Bone marrow (tissue), 2 donors: Measurements from ENCODE around the gene HOXD4.

Experiments used
- DNase-seq, 2 donors: peaks; one replicate each; lab custom pipeline; 2025; lab: John Stamatoyannopoulos, UW

The HOXD4 gene

GRCh38 chr2:176139661-176140512, 11.5 kb upstream of the HOXD4 start:
- DNase-seq, result no peak

- peak in 1 of 2 donors; percentile 43 for DNase-seq
These were observed 10.6 kb upstream of the HOXD4 start for GRCh38 chr2:176140513-176141317.

DNA sequence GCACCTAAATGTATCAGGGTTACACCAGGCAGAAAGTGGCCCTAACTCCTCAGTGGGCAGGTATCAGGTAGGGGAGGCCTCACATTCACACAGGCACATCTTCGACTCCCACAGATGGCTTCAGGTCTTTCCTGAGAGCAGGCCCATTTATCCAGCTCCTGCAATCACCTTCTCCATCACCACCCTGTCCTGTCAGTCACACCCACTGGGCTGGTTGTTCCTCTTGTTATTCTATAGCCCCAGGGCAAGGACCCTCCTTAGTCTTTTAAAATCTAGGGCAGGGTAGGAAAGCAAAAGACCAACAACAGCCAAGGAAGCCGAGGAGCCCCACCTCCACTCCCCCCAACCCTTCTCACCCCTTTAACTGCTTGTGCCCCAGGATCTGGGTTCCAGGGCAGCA, 9.1 kb upstream of the HOXD4 start:
- DNase-seq, result no peak

DNA sequence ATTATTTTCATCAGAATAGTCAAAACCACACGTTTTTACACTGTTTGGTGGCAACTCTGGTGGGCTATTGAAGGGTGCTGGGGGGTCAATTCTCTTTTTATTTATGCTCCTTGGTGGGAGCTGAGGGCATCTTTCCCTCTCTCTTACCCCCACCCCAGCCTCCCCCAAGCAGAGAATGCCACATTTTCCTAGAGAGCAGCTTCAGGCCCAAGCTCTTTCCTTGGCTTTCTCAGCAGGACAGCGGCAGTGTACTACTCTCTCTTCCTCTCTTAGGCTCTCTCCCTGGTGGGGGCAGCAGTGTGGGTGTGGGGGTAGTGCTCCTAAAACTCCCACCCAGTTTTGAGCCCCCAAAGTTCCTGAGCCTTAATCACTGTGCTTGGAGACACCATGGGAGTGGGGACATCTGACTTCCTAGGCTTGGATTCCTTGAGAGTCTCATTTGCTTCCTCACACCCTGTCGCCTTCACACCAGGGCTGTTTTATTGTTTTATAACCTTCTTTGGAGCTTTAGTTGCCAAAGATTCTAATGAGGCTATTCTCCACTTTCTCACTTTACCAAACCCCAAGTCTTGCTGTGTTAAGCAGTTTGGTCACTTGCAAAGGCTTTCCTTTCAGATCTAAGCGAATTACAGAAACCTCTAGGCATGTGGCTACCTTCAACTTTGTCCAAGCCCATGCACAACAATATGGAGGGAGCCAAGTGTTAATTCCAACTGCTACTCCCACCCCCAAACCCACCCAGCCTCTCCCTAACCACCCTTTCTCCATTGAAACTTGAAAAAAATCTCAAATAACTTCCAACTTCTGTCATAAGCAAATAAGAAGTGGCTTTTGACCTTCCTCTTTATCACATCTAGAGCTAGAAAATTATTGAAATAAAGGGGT, 6.0 kb upstream of the HOXD4 start:
- no peak for DNase-seq

GRCh38 chr2:176146101-176146500, 5.2 kb upstream of the HOXD4 start:
- no peak for DNase-seq

GRCh38 chr2:176146645-176147044, 4.7 kb upstream of the HOXD4 start:
- DNase-seq, result no peak

GRCh38 chr2:176147210-176147799, 4.0 kb upstream of the HOXD4 start:
- DNase-seq, result no peak

- DNase-seq, result no peak
These were observed 3.4 kb upstream of the HOXD4 start for GRCh38 chr2:176147800-176148496.

- no peak for DNase-seq
These were observed 2.5 kb upstream of the HOXD4 start for GRCh38 chr2:176148751-176149421.

DNA sequence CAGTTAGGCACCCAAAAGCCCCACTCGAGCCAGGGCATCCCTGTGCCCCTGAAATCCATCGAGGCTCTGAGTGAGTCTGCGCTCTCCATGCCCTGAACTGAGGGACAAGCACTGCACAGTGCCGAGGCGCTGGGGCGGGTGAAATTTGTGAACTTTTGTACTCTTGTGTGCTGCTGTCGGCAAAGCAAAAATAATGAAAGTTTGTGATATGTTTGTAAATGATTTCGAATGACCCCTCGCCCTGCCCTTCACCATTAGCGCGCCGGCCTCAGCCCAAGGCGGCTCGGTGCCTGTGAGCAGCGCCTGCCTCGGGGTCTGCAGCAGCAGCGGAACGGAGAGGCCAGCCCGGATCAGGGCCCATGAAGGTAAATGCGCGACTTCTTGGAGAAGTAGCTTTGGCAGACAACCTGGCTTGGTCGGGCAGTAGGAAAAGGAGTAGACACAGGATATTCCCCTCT, 1.8 kb upstream of the HOXD4 start:
- no peak for DNase-seq

DNA sequence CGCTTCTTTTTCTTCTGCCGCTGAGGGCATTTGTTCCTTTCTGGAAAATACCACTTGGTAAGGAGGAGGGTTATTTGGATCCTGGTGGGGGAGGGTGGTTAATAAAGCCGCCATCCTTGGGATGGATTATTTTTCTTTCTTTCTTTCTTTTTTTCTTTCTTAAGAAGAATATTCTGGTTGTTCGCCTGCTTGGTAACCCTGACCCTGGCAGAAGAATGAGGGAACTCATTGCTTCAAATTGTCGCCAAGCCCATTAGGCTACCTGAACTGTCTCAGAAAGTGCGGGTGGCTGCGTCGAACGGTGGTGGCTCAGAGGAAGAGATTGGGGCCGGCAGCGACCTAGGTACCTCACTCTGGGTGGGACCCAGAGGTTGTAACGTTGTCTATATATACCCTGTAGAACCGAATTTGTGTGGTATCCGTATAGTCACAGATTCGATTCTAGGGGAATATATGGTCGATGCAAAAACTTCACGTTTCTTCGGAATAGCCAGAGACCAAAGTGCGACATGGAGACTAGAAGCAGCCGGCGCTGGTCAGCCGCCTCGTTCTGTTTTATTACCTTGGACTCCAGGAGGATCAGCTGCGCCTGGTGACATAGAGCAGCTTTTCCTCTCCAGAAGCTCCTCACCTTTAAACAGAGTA, 1.3 kb upstream of the HOXD4 start:
- no peak for DNase-seq

DNA sequence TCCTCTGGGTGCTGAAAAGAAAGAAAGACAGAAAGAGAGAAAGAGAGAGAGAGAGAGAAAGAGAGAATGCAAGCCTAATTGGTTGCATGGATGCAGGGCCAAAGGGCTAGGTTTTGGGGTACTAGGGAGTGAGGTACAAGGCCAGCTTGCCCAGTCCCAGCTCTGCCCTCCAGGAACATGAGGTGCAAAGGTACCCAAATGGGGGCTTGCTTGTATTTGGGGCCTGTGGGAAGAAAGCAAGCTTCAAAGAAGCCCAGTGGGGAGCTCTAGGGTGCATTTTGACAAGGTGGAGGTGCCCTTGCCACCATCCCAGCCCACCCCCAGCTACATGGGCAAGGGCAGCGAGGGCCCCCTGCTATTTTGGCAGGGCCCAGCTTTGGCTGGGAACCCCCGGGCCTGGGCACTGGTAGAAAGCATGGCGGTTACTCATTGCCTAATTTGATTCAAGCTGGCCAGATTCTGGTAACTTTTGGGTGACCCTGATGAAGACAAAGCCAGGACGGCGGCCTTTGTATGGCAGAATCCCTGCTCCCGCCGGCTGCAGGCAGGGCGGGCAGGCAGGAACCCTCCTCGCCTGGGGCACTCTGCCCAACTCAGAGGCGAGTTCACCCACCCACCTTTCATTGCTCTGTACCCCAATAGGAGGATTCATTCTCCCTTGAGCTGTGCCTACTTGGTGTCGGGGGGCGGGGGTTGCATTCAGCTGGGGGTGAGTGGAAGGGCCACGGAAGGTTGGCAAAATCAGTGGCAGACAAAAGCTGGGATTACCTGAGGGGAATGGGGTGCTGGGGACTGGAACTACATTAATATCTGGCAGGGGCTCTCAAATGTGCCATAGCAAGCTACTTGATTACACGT, 537 bp upstream of the HOXD4 start:
- DNase-seq, result no peak

DNA sequence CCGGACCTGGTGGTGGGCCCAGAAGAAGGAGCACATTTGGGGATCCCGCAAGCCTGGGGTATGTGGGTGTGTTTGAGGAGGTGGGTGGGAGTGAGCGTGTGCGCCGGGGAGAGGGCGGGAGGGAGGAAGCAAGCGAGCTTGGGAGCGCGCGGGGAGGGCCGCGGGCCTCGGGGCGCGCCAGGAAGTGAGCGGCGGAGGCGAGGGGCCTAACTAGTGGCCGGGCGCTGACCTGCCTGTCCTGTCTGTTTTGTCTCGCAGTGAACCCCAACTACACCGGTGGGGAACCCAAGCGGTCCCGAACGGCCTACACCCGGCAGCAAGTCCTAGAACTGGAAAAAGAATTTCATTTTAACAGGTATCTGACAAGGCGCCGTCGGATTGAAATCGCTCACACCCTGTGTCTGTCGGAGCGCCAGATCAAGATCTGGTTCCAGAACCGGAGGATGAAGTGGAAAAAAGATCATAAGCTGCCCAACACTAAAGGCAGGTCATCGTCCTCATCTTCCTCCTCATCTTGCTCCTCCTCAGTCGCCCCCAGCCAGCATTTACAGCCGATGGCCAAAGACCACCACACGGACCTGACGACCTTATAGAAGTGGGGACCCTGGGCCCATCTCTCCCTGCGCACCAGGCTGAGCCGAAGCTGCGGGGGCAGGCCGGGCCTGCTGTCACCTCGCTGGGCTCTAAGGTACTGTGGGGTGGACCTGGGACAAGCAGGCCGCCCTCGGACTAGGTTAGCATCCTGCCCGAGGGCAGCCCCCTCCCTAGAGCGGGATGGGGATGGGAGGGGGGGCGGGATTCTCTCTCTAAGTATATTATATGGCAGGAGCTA, 1.2 kb downstream of the HOXD4 start:
- no peak for DNase-seq

DNA sequence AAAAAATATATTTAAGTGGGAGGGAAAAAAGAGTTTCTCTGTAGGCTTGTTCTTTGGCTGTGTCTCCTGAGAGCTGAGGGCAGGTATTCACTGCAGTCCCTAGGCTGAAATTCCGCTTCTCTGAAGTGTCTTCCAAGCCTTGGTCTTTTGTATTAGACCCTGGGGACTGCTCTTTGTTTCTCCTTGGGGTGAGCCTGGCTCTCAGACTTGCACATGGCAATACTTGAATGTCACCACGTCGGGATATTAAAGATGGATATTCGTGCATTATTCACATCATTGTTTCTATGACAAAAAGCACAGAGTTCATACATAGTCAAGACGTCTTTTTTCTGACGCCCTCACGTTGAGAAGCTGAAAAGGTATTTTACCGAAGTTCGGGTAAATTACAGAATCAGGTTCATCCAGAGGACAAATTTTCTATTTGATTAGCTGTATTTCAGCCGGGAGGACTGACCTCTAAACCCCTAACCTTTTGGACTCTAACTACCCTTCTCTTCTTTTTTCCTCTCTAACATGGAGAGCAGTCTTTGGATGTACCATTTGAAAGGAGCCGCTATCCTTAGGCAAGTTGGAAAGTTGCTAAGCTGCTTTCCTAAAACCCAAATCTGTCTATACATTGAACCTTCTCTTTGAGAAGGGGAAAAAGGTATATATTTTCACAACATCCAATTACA, 3.4 kb downstream of the HOXD4 start:
- no peak for DNase-seq

- DNase-seq, result no peak
These were observed 4.2 kb downstream of the HOXD4 start for GRCh38 chr2:176155356-176156044.

DNA sequence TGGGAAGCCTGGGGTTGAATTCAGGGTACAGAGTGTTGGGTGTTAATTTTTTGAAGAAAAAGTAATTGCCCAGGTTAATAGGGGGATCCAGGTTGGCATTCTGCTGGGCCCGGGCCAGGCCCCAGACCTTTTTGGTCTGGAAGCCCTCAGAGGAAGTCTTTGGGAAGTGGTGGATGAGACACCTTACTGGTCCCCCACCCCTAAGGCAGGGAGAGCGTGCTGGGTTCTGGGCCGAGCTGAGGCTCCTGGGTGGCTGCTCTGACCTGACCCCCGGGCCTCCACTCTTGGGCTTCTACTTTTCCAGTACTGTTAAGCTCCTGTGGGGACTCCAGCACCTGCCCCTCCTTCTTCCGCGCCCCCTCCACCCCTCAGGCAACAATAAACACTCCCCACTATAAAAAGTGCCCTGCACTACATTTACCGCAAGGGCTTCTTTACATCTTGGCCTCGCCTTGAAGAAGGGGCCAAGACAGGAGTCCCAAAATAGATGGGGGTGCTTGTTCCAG, 5.0 kb downstream of the HOXD4 start:
- DNase-seq, result no peak
